Lower leg skin (tissue), 4 donors: Measurements from ENCODE around the gene FURIN. TPM values are rescaled to one million over a fixed set of nuclear protein-coding genes. Genes with fewer than 3 reads are reported as not detected.

Experiments used
- DNase-seq, 2 donors: peaks; one replicate each; pipeline ENCODE4 v3.0.0-alpha.2; 2019; ENCODE audit warnings: low spot score in 2 of 2
- H3K4me3 ChIP-seq: fragments of 200-600 bp; sonication (generic); 2 replicates; pipeline ENCODE4 v1.5.1; 2017; ENCODE audit warnings: mild to moderate bottlenecking, low read depth; ENCODE audit not compliant: poor library complexity, severe bottlenecking
- CTCF ChIP-seq, 3 donors: fragments of 450-650 bp; IDR thresholded peaks; one replicate each; pipeline ENCODE4 v1.5.1; 2016; ENCODE audit warnings: antibody characterized with exemption in 3 of 3, mild to moderate bottlenecking in 3 of 3, moderate library complexity in 2 of 3
- POLR2A ChIP-seq, 2 donors: fragments of 450-650 bp; IDR thresholded peaks; one replicate each; pipeline ENCODE4 v1.6.1; 2016 to 2017; ENCODE audit warnings: antibody characterized with exemption in 2 of 2, mild to moderate bottlenecking in 1 of 2, moderate library complexity in 1 of 2
- WGBS, 2 donors: methylation state at CpG; one replicate each; pipeline ENCODE4 v1.1.5; 2018; 5-methylcytosine and 5-hydroxymethylcytosine counted together
- intact Hi-C: fragments of 100-400 bp; cut with DNase I; formaldehyde crosslinking; loops from one replicate; pipeline ENCODE4 v1.15.0; 2023; ENCODE audit warnings: low total_unique reads
- total RNA-seq, 4 donors: library from RNA; depleted of rRNA; stranded (reverse); fragments of >200 nt; gene quantifications; one replicate each; pipeline ENCODE4 v1.1.0, GENCODE V29; 2016

Gene FURIN
- total RNA-seq, 4 donors from 2014 or later = 114 to 163 (median 149) TPM

GRCh38 chr15:90915216-90915807 is 46.9 kb downstream of the FURIN start:
- DNase-seq = no peak
- TF ChIP-seq POLR2A (IDR thresholded peaks at IDR 0.05) = no peak
- TF ChIP-seq CTCF (IDR thresholded peaks at IDR 0.05) = no peak
- intact Hi-C loops = no loop called here
- 82% methylated on average over 7 of the region's 7 CpGs for WGBS, 2 donors
- H3K4me3 ChIP-seq = no peak overlapping the region

GRCh38 chr15:90915808-90916440 is 47.5 kb downstream of the FURIN start:
- H3K4me3 ChIP-seq = no peak overlapping the region
- WGBS, 2 donors = 81 to 87% methylated on average over 24 to 25 of the region's 25 CpGs
- TF ChIP-seq POLR2A (IDR thresholded peaks at IDR 0.05) = no peak
- peak; percentile 51 to 91 for DNase-seq
- intact Hi-C loops = no loop called here

GRCh38 chr15:90916461-90916860 is 48.1 kb downstream of the FURIN start:
- no peak overlapping the region for H3K4me3 ChIP-seq
- DNase-seq = no peak
- intact Hi-C loops = no loop called here
- TF ChIP-seq CTCF (IDR thresholded peaks at IDR 0.05) (no peak), POLR2A (IDR thresholded peaks at IDR 0.05) (no peak)
- WGBS, 2 donors = 90 to 91% methylated on average over 11 of the region's 11 CpGs

GRCh38 chr15:90917569-90917968 is 49.2 kb downstream of the FURIN start:
- 88% methylated on average over 11 to 12 of the region's 12 CpGs for WGBS, 2 donors
- TF ChIP-seq POLR2A (IDR thresholded peaks at IDR 0.05) (no peak), CTCF (IDR thresholded peaks at IDR 0.05) (no peak)
- intact Hi-C loops = no loop called here
- no peak for DNase-seq
- H3K4me3 ChIP-seq = no peak overlapping the region

- no peak overlapping the region for H3K4me3 ChIP-seq
- TF ChIP-seq POLR2A (IDR thresholded peaks at IDR 0.05) = no peak
- TF ChIP-seq CTCF (IDR thresholded peaks at IDR 0.05) = no peak
- no peak for DNase-seq
- intact Hi-C loops = no loop called here
- 91 to 95% methylated on average over 23 of the region's 23 CpGs for WGBS, 2 donors
Measured at GRCh38 chr15:90918034-90918788, 49.8 kb downstream of the FURIN start.

GRCh38 chr15:90918835-90919234 is 50.4 kb downstream of the FURIN start:
- no peak for TF ChIP-seq CTCF (IDR thresholded peaks at IDR 0.05)
- TF ChIP-seq POLR2A (IDR thresholded peaks at IDR 0.05) = no peak
- H3K4me3 ChIP-seq = no peak overlapping the region
- no peak for DNase-seq
- intact Hi-C loops = no loop called here
- WGBS, 2 donors = 93 to 95% methylated on average over 6 of the region's 6 CpGs
